Neural cell (in vitro differentiated cells): Measurements from ENCODE around the gene GSG1L. TPM values are rescaled to one million over a fixed set of nuclear protein-coding genes. Genes with fewer than 3 reads are reported as not detected.

Experiments used
- H2AFZ ChIP-seq: fragments of 200-600, 300-800 bp; sonication (generic), shearing (Covaris generic); 2 replicates; pipeline ENCODE4 v1.6.0; 2014; ENCODE audit warnings: low read depth, mild to moderate bottlenecking, antibody characterized with exemption, low read length, moderate library complexity
- H3F3A ChIP-seq: fragments of 200-600 bp; shearing (Covaris generic); 2 replicates; pipeline ENCODE4 v1.6.1; 2016; ENCODE audit warnings: mild to moderate bottlenecking, moderate library complexity, mixed read lengths, antibody characterized with exemption, low read length; ENCODE audit not compliant: insufficient read depth, poor library complexity, severe bottlenecking
- H3K27ac ChIP-seq: fragments of 200-600, 300-800 bp; sonication (generic), shearing (Covaris generic); 2 replicates; pipeline ENCODE4 v1.5.1; 2014; ENCODE audit warnings: mild to moderate bottlenecking, low read length, moderate library complexity
- H3K27me3 ChIP-seq: fragments of 300-800, 200-600 bp; sonication (generic), shearing (Covaris generic); 2 replicates; pipeline ENCODE4 v1.6.0; 2014; ENCODE audit warnings: mild to moderate bottlenecking, low read depth, low read length, moderate library complexity; ENCODE audit not compliant: insufficient read depth
- H3K36me3 ChIP-seq: fragments of 300-800, 200-600 bp; sonication (generic), shearing (Covaris generic); 2 replicates; pipeline ENCODE4 v1.5.1; 2014; ENCODE audit warnings: mild to moderate bottlenecking, antibody characterized with exemption, low read length, moderate library complexity; ENCODE audit not compliant: insufficient read depth
- H3K4me2 ChIP-seq: fragments of 300-800, 200-600 bp; sonication (generic), shearing (Covaris generic); 2 replicates; pipeline ENCODE4 v1.6.0; 2014; ENCODE audit warnings: mild to moderate bottlenecking, low read length
- H3K4me3 ChIP-seq: fragments of 300-800, 200-600 bp; sonication (generic), shearing (Covaris generic); 2 replicates; pipeline ENCODE4 v1.5.1; 2014; ENCODE audit warnings: mild to moderate bottlenecking, low read length, moderate library complexity
- H3K79me2 ChIP-seq: fragments of 200-600 bp; shearing (Covaris generic); replicated peaks from 2 replicates; pipeline ENCODE4 v1.6.0; 2014; ENCODE audit warnings: mild to moderate bottlenecking, low read length, moderate library complexity; ENCODE audit not compliant: insufficient read depth
- H3K9ac ChIP-seq: fragments of 300-800, 200-600 bp; sonication (generic), shearing (Covaris generic); 2 replicates; pipeline ENCODE4 v1.6.1; 2016; ENCODE audit warnings: mild to moderate bottlenecking, low read length, mixed read lengths
- H3K9me2 ChIP-seq: fragments of 200-600 bp; shearing (Covaris generic); 2 replicates; pipeline ENCODE4 v1.6.1; 2016; ENCODE audit warnings: mild to moderate bottlenecking, low read length, mixed read lengths; ENCODE audit not compliant: insufficient read depth
- H3K9me3 ChIP-seq: fragments of 200-600, 300-800 bp; sonication (generic), shearing (Covaris generic); 2 replicates; pipeline ENCODE4 v1.6.1; 2016; ENCODE audit warnings: mild to moderate bottlenecking, mixed run types, low read length, moderate library complexity, mixed read lengths
- H4K20me1 ChIP-seq: fragments of 200-600 bp; shearing (Covaris generic); 2 replicates; pipeline ENCODE4 v1.6.1; 2016; ENCODE audit warnings: mild to moderate bottlenecking, mixed run types; ENCODE audit not compliant: insufficient read depth
- CTCF ChIP-seq: fragments of 450-650 bp; IDR thresholded peaks from 2 replicates; pipeline ENCODE4 v1.5.1; 2014; ENCODE audit warnings: antibody characterized with exemption, mild to moderate bottlenecking, moderate library complexity; ENCODE audit not compliant: poor library complexity, severe bottlenecking
- EP300 ChIP-seq: fragments of 450-650 bp; conservative IDR thresholded peaks from 2 replicates; pipeline ENCODE4 v1.6.1; 2014; ENCODE audit warnings: antibody characterized with exemption, mild to moderate bottlenecking, moderate library complexity; ENCODE audit not compliant: poor library complexity, severe bottlenecking
- EZH2 ChIP-seq: fragments of 200-600, 300-800 bp; shearing (Covaris generic), sonication (generic); IDR thresholded peaks from 2 replicates; pipeline ENCODE4 v1.6.1; 2014; ENCODE audit warnings: antibody characterized with exemption, low read length, borderline replicate concordance, mild to moderate bottlenecking; ENCODE audit not compliant: insufficient read depth, poor library complexity, severe bottlenecking
- MXI1 ChIP-seq: fragments of 450-650 bp; conservative IDR thresholded peaks from 2 replicates; pipeline ENCODE4 v1.6.1; 2014; ENCODE audit warnings: antibody characterized with exemption, mild to moderate bottlenecking; ENCODE audit not compliant: poor library complexity, severe bottlenecking
- POLR2AphosphoS5 ChIP-seq: IDR thresholded peaks from 2 replicates; pipeline ENCODE4 v1.6.1; 2012
- RAD21 ChIP-seq: fragments of 450-650 bp; conservative IDR thresholded peaks from 2 replicates; pipeline ENCODE4 v1.6.1; 2014; ENCODE audit warnings: antibody characterized with exemption, mild to moderate bottlenecking, moderate library complexity
- SMC3 ChIP-seq: fragments of 450-650 bp; conservative IDR thresholded peaks from 2 replicates; pipeline ENCODE4 v1.6.1; 2014; ENCODE audit warnings: antibody characterized with exemption, mild to moderate bottlenecking, moderate library complexity; ENCODE audit not compliant: poor library complexity
- TAF1 ChIP-seq: IDR thresholded peaks from 2 replicates; pipeline ENCODE4 v1.6.1; 2012; ENCODE audit warnings: low read depth
- polyA plus RNA-seq: library from polyadenylated mRNA; depleted of rRNA; stranded (reverse); fragments of >200 nt; gene quantifications from 2 replicates; pipeline ENCODE4 v1.2.3, GENCODE V29; 2014
- TF ChIP-seq, protein P1 (sequence below): IDR thresholded peaks from 2 replicates; pipeline ENCODE4 v1.6.1; 2012; ENCODE audit warnings: borderline replicate concordance

Gene GSG1L
- polyA plus RNA-seq, 1 donor from 2014 or later = 0.85 TPM

DNA sequence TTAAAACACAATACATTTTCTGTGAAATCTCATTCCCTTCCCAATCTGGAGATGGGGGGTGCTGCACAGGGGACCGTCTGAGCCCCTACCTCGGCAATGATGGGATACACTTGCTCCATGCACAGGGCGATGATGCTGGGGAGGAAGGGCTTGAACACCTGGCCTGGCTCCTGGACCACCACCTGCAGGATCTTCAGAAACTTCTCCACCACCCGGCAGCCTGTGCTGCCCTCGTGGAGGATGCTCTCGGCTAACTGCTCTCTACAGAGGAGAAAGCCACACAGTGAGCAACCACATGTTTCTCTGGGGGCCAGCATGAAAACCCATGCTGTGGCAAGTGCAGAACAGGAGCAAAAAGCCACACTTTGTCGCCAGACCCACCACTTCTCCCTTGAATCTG, 42.4 kb upstream of the GSG1L start:
- Histone ChIP-seq H3F3A (no peaks in the 10 kb centered on the region), H3K9me2 (no peaks in the 10 kb centered on the region), H3K27me3 (no peaks in the 10 kb centered on the region), H3K27ac (no peak overlapping the region), H3K79me2 (no peaks in the 10 kb centered on the region), H3K9me3 (no peaks in the 10 kb centered on the region), H2AFZ (no peak overlapping the region), H3K36me3 (peaks cover 4% of the 10 kb centered on the region), H4K20me1 (no peaks in the 10 kb centered on the region), H3K4me2 (no peak overlapping the region), H3K9ac (no peak overlapping the region), H3K4me3 (no peak overlapping the region)
- TF ChIP-seq EP300 (no peak), EZH2 (no peak), RAD21 (no peak), TAF1 (no peak), POLR2AphosphoS5 (no peak), MXI1 (no peak), CTCF (no peak), SMC3 (no peak)
- TF ChIP-seq, protein P1, sequence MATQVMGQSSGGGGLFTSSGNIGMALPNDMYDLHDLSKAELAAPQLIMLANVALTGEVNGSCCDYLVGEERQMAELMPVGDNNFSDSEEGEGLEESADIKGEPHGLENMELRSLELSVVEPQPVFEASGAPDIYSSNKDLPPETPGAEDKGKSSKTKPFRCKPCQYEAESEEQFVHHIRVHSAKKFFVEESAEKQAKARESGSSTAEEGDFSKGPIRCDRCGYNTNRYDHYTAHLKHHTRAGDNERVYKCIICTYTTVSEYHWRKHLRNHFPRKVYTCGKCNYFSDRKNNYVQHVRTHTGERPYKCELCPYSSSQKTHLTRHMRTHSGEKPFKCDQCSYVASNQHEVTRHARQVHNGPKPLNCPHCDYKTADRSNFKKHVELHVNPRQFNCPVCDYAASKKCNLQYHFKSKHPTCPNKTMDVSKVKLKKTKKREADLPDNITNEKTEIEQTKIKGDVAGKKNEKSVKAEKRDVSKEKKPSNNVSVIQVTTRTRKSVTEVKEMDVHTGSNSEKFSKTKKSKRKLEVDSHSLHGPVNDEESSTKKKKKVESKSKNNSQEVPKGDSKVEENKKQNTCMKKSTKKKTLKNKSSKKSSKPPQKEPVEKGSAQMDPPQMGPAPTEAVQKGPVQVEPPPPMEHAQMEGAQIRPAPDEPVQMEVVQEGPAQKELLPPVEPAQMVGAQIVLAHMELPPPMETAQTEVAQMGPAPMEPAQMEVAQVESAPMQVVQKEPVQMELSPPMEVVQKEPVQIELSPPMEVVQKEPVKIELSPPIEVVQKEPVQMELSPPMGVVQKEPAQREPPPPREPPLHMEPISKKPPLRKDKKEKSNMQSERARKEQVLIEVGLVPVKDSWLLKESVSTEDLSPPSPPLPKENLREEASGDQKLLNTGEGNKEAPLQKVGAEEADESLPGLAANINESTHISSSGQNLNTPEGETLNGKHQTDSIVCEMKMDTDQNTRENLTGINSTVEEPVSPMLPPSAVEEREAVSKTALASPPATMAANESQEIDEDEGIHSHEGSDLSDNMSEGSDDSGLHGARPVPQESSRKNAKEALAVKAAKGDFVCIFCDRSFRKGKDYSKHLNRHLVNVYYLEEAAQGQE = no peak

DNA sequence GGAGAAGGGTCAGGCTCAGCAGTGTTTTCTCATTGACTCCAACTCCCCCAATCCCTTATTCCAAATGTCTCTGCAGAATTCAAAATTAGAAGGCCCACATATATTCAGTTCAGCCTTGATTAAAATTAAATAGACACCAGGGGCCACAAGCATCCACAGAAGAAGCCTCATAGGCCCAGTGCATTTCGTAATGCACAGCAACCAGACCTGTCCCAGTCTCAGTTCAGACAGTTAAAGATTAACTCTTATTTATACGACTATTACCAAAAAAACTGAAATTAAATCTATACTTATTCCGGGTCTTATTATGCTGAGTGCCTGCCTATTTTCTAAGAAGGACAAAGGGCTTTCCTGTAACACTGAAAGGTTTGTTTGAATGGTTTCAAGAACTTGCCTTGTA, 41.8 kb upstream of the GSG1L start:
- Histone ChIP-seq H2AFZ (no peak overlapping the region), H3K36me3 (peaks cover 6% of the 10 kb centered on the region), H3K9me3 (no peaks in the 10 kb centered on the region), H4K20me1 (no peaks in the 10 kb centered on the region), H3F3A (no peaks in the 10 kb centered on the region), H3K9me2 (no peaks in the 10 kb centered on the region), H3K79me2 (no peaks in the 10 kb centered on the region), H3K27me3 (no peaks in the 10 kb centered on the region), H3K9ac (no peak overlapping the region), H3K4me3 (no peak overlapping the region), H3K27ac (no peak overlapping the region), H3K4me2 (no peak overlapping the region)
- TF ChIP-seq POLR2AphosphoS5 (no peak), SMC3 (no peak), MXI1 (no peak), EZH2 (no peak), TAF1 (no peak), RAD21 (no peak), CTCF (no peak), EP300 (no peak)
- TF ChIP-seq, protein P1 = no peak
